HG03108 (cell line): ENCODE data around the gene AAK1.
"Not testable (repeated sequence)": the region's sequence is repeated elsewhere in the genome, so short reads cannot be mapped to it uniquely, and the experiment has no call there.

Source experiments
- ATAC-seq: cut with Tn5 transposase; IDR thresholded peaks from one replicate; pipeline ENCODE4 v1.9.1; 2021; ENCODE audit warnings: moderate library complexity; ENCODE audit not compliant: unreplicated experiment

Gene AAK1

DNA sequence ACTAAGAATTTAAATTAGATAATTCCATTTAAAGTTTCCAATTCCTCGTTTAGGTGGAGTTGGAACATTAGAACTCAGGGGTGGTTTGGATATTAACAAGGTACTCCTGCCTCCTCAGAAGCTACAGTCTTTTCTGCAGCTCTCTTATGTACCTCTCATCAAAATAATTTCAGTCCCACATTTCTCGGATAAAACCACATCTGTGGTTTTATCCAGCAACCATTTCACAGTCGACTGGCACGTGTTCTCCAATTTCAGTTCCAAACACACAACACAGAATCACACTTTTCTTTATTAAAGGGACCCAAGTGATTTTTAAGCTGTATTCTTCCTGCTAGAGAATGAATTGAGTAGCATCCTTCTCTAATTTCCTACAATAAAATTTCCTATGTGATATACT, 183.6 kb downstream of the AAK1 start:
- no peak for ATAC-seq

DNA sequence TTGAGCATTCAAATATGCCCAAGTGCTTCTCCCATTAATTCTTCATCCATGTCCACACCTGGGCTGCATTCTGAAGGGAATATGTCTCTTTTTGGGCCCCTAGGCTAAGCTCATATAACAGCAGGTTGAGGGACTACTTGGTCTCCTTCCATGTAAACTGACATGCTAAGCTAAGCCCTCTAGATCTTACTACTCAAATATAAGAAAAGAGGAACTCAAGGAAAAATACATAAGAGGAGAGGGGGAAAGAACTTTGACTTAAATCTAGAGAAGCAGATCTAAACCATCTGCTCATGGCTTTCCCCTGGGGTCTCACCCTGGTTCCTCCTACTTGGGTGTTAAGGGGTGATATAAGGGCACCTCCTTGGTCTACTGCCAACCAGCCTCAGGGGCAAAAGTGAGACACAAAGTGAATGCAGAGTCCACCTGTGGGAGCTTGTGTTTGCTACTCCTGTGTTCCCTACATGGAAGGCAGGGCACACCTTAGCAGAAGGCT, 186.5 kb downstream of the AAK1 start:
- no peak for ATAC-seq

- ATAC-seq, result no peak
These were observed 187.4 kb downstream of the AAK1 start for GRCh38 chr2:69456154-69456553.

DNA sequence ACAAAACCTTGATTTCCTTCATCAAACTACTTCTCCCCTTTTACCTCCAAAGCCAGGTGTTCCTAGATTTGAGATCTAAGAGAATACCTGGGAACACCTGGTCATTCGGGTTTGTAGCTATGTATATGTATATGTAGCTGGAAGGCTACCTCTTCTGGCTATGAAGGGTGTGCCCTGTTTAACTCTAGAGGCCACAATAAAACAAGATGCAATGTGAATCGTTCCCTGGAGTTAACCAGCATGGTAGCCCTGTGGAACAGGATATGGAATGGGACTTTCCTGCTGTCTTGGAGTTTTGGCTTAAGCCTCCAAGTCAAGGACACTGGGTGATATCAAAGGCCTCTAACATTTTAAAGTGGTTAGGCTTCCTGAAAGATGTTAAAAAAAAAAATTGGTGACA, 188.6 kb downstream of the AAK1 start:
- no peak for ATAC-seq

DNA sequence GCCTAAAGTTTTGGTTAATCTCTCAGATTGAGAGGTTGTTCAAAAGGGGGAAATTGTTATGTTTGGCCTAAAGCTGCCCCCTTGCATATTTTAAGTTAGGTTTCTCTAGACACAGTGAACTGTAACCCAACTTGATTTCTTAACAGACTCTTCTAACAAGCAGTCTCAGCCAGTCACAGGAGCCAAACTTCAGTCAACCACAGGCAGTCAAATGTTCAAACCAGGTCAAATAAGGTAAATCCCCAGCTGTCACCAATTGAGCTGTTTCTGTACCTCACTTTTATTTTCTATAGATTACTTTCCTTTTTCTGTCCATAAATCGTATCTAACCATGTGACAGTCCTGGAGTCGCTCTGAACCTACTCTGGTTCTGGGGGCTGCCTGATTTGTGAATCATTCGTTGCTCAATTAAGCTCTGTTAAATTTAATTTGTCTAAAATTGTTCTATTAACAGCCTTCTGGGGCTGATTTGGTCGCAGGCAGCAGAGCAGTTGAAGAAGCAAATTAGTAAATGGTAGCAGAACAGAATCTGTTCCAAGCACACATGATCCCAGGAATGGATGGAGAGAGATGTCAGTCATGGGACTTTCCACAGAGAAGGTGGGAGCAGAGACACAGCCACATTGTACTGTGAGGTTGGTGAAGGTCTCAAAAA, 189.9 kb downstream of the AAK1 start:
- ATAC-seq, result peak; percentile 82

DNA sequence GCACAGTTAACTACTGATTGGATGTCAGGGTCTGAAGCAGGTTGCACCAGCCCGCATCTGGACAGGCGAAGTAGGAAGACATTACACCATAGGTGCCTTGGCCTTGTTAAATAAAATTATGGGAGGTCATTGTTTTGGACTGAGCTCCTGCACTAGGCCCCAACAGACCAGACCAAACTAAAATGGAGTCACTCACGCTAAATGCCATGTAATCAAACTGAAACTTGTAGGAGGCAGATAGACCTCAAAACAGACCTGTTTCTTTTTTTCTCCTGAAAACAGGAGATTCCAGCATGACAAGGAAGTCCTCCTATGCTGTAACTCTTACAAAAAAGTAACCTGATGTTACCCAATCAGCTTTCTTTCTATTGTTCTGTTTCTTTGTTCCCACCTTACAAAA, 190.9 kb downstream of the AAK1 start:
- no peak for ATAC-seq

- no peak for ATAC-seq
These were observed 192.7 kb downstream of the AAK1 start for GRCh38 chr2:69450735-69451416.

GRCh38 chr2:69449906-69450305, 193.6 kb downstream of the AAK1 start:
- ATAC-seq, result no peak

- not testable (repeated sequence) for ATAC-seq
These were observed 199.9 kb downstream of the AAK1 start for GRCh38 chr2:69443673-69444072.

DNA sequence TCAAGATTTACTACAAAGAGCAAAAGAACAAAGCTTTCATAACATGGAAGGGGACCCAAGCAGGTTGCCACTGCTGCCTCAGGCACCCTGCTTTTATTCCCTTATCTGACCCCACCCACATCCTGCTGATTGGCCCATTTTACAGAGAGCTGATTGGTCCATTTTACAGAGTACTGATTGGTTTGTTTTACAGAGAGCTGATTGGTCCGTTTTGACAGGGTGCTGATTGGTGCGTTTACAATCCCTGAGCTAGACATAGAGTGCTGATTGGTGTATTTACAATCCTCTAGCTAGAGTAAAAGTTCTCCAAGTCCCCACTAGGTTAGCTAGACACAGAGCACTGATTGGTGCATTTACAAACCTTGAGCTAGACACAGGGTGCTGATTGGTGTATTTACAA, 204.0 kb downstream of the AAK1 start:
- ATAC-seq, result not testable (repeated sequence)

- ATAC-seq, result no peak
These were observed 205.0 kb downstream of the AAK1 start for GRCh38 chr2:69438580-69438979.

DNA sequence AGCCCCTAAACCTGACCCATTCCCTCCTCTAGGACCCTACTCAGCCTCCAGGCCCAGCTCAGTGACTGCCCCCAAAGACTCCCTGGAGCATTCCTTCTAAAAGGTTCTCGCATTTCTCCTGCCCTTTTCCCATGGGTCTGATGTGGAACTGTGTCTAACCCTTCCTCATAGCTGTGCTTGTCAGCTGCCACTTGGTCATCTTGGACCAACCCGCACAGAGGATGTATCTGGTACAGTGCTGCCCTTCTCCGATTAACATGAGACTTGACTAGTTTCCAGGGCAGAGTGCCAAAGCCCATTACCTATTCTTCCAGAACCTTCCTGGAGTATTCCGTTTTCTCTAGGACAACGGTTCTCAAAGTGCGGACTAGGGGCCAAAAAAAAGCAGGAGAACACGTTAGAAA, 205.8 kb downstream of the AAK1 start:
- no peak for ATAC-seq

DNA sequence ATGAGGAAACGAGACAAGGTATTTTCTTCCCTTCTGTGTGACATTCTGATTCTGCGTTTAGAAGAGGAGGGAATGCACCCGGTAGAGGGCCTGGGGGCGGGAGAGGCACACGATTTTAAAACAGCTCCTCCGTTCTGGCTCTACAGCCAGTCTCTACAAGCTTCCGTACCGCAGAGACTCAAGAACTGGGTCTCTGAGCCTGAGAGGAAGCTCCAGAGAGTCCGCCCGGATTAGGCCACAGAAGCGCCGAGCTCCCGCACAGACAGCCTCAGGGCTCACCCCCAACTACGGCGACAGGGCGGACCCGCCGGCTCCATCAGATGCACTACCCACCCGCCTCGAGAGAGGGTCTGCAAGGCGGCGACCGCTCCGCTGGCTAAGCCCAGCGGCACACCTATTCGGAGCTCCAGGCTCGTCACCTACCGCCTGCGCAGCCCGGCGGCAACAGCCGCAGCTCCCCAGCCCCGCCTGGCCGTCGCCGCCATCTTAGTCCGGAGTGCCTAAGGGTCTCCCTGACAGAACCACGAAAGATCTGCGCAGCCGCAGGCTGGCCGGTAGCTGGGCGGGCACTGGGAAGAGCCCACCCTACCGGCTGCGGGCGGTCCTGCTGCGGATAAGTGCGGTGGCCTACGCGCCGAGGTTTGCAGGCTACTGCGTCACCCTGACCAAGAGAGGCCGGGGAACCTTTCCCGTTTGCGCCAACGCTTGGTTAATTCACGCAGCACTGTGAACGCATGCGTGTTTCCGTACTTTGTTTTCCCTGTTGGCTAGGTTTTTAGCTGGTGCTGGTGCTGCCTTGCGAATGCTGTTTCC, 206.4 kb downstream of the AAK1 start, which contains the start of gene NFU1:
Gene NFU1 (minus strand): TSS at position 498 of the 813 bp plus-strand sequence. CDS start 13 bp downstream, at position 485.
- ATAC-seq, result peak; percentile 98

DNA sequence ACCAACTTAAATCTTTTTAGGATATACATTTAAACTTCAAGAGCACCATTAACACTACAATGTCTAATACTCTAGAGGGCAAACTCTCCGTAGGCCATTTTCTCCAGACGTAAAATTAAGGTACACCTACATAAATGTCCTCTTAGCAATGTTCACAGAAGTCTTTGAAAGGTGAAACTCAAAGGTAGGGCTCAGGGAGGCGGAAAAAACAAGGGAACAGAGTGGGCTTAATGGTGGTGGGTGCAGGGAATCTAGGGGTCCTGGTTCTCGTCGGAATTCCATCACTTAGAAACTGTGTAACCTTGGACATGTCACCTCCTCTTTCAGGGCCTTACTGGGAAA, 207.0 kb downstream of the AAK1 start:
- no peak for ATAC-seq

DNA sequence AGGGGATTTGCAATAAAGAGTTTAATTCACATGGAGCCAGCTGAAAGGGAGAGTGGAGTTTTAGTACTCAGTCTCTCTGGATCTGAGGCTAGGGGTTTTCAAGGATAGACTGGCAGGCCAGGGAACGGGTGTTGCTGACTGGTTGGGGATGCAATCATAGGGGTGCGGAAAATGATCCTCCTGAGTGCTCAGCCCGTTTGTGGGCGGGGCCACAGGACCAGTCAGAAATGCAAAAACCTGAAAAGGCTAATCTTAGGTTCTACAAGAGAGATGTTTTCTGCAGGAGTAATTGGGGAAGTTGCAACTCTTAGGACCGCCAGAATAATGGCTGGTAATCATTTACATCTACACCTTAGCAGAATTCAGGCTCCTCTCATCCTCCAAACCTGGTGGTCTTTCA, 208.8 kb downstream of the AAK1 start:
- ATAC-seq, result no peak

DNA sequence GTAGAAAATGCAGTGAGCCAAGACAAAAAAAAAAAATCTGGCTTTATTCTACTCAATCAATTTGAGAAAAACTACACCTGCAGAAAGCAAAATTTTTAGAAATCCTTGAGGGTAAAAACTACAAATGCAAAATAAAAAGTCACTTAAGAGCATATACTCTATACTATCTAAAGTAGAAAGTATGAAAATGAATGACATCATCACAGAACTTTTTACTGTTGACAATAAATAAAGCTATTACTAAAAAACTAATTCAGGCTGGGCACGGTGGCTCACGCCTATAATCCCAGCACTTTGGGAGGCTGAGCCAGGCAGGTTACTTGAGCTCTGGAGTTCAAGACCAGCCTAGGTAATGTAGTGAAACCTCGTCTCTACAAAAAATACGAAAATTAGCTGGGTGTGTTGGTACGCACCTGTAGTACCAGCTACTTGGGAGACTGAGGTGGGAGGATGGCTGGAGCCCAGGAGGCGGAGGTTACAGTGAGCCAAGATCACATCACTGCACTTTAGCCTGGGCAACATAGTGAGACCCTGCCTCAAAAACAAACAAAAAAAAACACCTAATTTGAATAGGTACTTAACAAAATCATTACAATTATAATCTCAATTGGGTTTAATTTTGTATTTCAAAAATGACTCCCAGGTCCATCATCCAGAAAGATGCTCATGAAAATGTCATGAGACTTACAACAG, 213.9 kb downstream of the AAK1 start:
- ATAC-seq, result no peak

GRCh38 chr2:69428981-69429380, 214.6 kb downstream of the AAK1 start:
- no peak for ATAC-seq

- ATAC-seq, result no peak
These were observed 219.1 kb downstream of the AAK1 start for GRCh38 chr2:69424419-69424818.

DNA sequence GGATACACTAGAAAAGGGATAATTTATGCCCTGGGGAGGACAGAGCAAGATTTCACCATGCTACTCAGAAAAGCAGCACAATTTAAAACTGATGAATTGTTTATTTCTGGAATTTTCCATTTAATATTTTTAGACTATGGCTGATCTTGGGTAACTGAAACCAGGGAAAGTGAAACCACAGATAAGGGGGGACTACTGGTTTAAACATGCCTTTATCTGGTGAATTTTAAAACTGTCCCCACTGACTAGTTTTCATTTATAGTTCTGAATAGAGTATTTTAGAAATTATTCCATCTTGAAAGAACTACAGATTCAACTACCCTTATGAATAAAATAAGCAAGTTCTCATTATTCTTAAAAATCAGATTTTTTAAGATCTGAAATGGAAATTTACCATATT, 221.3 kb downstream of the AAK1 start:
- no peak for ATAC-seq

DNA sequence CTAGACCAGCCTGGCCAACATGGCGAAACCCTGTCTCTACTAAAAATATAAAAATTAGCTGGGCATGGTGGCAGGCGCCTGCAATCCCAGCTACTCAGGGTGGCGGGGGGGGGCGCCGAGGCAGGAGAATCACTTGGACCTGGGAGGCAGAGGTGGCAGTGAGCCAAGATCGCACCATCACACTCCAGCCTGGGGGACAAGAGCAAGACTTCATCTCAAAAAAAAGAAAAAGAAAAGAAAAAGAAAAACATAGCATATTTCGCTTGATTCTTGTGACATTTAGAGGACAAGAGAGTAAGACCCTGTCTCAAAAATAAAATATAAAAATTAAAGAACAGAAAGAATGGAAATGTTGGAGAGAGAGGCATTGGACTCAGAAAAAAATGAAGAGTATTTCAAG, 224.4 kb downstream of the AAK1 start:
- ATAC-seq, result not testable (repeated sequence)

DNA sequence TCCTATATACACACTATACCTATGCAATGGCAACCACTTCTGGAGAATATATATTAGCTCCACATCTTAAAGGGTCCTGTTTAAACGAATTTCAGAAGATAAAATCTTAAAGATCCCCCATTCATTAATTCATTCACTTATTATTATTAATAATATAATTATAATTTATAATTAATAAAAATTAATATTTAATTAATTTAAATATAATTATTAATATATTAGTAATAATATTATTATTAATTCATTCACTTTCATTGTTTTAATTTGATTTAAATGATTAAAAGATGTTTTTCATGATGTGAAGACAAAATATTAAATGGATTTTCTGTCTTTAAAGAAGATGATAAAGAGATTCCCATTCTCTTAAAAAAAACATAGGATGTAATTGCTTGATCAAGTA, 227.4 kb downstream of the AAK1 start:
- no peak for ATAC-seq
